HepG2 (cell line): Measurements from ENCODE around the gene MLC1. TPM values are rescaled to one million over a fixed set of nuclear protein-coding genes. Genes with fewer than 3 reads are reported as not detected.

Experiments
- ATAC-seq: fragments of 200-7000 bp; cut with Tn5 transposase; 3 replicates; pipeline ENCODE4 v1.9.1; 2020; ENCODE audit warnings: mild to moderate bottlenecking, moderate library complexity
- BruUV-seq: library from RNA; stranded (reverse); fragments of 400-500 nt; replicated peaks from 2 replicates; lab custom pipeline; 2021; lab: Mats Ljungman, UMichigan
- CTCF ChIA-PET: fragments of 300-600 bp; formaldehyde crosslinking; extraction: SDS; loops from one replicate; lab custom pipeline; 2021; ENCODE audit warnings: low total read pairs, inconsistent platforms, low intra/inter-chr PET ratio; lab: Yijun Ruan, JAX
- POLR2A ChIA-PET: fragments of 350-600 bp; sonication (Branson Sonifier 250); formaldehyde crosslinking; loops from one replicate; lab custom pipeline; 2020; ENCODE audit warnings: antibody characterized with exemption, inconsistent platforms; lab: Yijun Ruan, JAX
- DNase-seq: peaks from one replicate; pipeline ENCODE4 v3.0.0-alpha.2; 2015; ENCODE audit warnings: low spot score
- FAIRE-seq: peaks from 3 replicates; lab custom pipeline; 2011; peaks lifted over from hg19 to GRCh38; lab: Jason Lieb, UNC
- H2AFZ ChIP-seq: one replicate; pipeline ENCODE4 v1.6.1; 2011; ENCODE audit warnings: low read length, inconsistent platforms
- H3K27ac ChIP-seq: fragments of 300-600 bp; 3 replicates; pipeline ENCODE4 v1.8.0; 2011; ENCODE audit warnings: mixed run types, mild to moderate bottlenecking, mixed read lengths, low read length, inconsistent platforms; ENCODE audit not compliant: insufficient read depth; ENCODE audit errors: extremely low read length
- H3K27me3 ChIP-seq, 2 experiments: fragments of 200-600 bp in 1 of 2; 2 replicates in 1 of 2; 3 replicates in 1 of 2; pipeline versions ENCODE4 v1.6.0 to v1.8.0; 2011; ENCODE audit warnings: low read length in 2 of 2, mild to moderate bottlenecking in 2 of 2, moderate library complexity in 2 of 2, inconsistent platforms in 1 of 2; ENCODE audit not compliant: insufficient read depth in 2 of 2, control insufficient read depth in 1 of 2
- H3K36me3 ChIP-seq, 2 experiments: fragments of 200-600 bp in 1 of 2; replicated peaks in 1 of 2; 2 replicates in 1 of 2; 3 replicates in 1 of 2; pipeline versions ENCODE4 v1.5.1 to v1.8.0; 2011; ENCODE audit warnings: low read length in 2 of 2, inconsistent platforms in 1 of 2; ENCODE audit not compliant: insufficient read depth in 2 of 2, control insufficient read depth in 1 of 2
- H3K4me1 ChIP-seq: 2 replicates; pipeline ENCODE4 v1.5.1; 2012; ENCODE audit warnings: low read length, inconsistent platforms; ENCODE audit not compliant: insufficient read depth
- H3K4me2 ChIP-seq: 2 replicates; pipeline ENCODE4 v1.6.0; 2011; ENCODE audit warnings: low read depth, low read length, inconsistent platforms
- H3K4me3 ChIP-seq, 3 experiments: fragments of 200-600 bp in 1 of 3; sonication (generic), shearing (Covaris generic) in 1 of 3; replicated peaks in 1 of 3; 2 replicates each; pipeline ENCODE4 v1.5.1; 2011 to 2016; ENCODE audit warnings: low read length in 3 of 3, inconsistent platforms in 2 of 3, low read depth in 2 of 3, mild to moderate bottlenecking in 2 of 3, control low read depth in 1 of 3, mixed read lengths in 1 of 3; ENCODE audit not compliant: insufficient read depth in 1 of 3
- H3K79me2 ChIP-seq: one replicate; pipeline ENCODE4 v1.6.1; 2011; ENCODE audit warnings: low read length, inconsistent platforms; ENCODE audit not compliant: insufficient read depth
- H3K9ac ChIP-seq: 2 replicates; pipeline ENCODE4 v1.6.0; 2011; ENCODE audit warnings: mild to moderate bottlenecking, low read depth, low read length, inconsistent platforms; ENCODE audit not compliant: insufficient read depth
- H3K9me3 ChIP-seq: 2 replicates; pipeline ENCODE4 v1.5.1; 2012; ENCODE audit warnings: mild to moderate bottlenecking, low read length
- H4K20me1 ChIP-seq: 2 replicates; pipeline ENCODE4 v1.6.0; 2011; ENCODE audit warnings: inconsistent platforms, mild to moderate bottlenecking, low read length, moderate library complexity; ENCODE audit not compliant: insufficient read depth
- HNRNPL ChIP-seq: fragments of 200-400 bp; formaldehyde crosslinking; IDR thresholded peaks from 2 replicates; pipeline ENCODE4 v1.6.1; 2017; ENCODE audit warnings: mild to moderate bottlenecking, low read depth, low read length
- MBD4 ChIP-seq: IDR thresholded peaks from 2 replicates; pipeline ENCODE4 v1.6.1; 2012; ENCODE audit warnings: low read length, inconsistent platforms, borderline replicate concordance
- WGBS: methylation state at CpG from one replicate; pipeline ENCODE4 v1.1.6; 2017; ENCODE audit warnings: low lambda C conversion rate; 5-methylcytosine and 5-hydroxymethylcytosine counted together
- in situ Hi-C: cut with HindIII; loops from 2 replicates; pipeline ENCODE4 v1.10.0; 2017; ENCODE audit warnings: low pct_unique_long_range_greater_than_20kb; ENCODE audit not compliant: extremely low pct_ligation_motif_present
- intact Hi-C: fragments of 100-400 bp; cut with micrococcal nuclease; formaldehyde crosslinking; loops from one replicate; pipeline ENCODE4 v1.10.0; 2022; ENCODE audit not compliant: unreplicated experiment
- polyA plus RNA-seq, 8 experiments: library from polyadenylated mRNA; depleted of rRNA in 3 of 8; stranded (reverse) in 7 of 8; unstranded in 1 of 8; fragments of >200 nt; fragmentation: Illumina TruSeq in 4 of 8; extraction: Trizol in 4 of 8; gene quantifications; 2 replicates each; pipeline versions ENCODE4 v1.2.1 to v1.2.3, GENCODE V29; 2011 to 2016; ENCODE audit warnings: low read depth in 4 of 8, missing spikeins in 1 of 8, mixed read lengths in 1 of 8; ENCODE audit not compliant: insufficient read depth in 1 of 8
- total RNA-seq, 5 experiments: library from RNA; depleted of rRNA; stranded (reverse); fragments of >200 nt; fragmentation: Illumina TruSeq; extraction: Trizol; gene quantifications; 2 replicates each; pipeline ENCODE4 v1.2.3, GENCODE V29; 2016; ENCODE audit warnings: low read depth in 1 of 5
- TF ChIP-seq, protein P1 (sequence below): sonication (generic); formaldehyde crosslinking; IDR thresholded peaks from 2 replicates; pipeline ENCODE4 v1.5.0; 2020; ENCODE audit warnings: missing genetic modification reagents
- TF ChIP-seq, protein P2 (sequence below): sonication (generic); formaldehyde crosslinking; IDR thresholded peaks from 2 replicates; pipeline ENCODE4 v1.5.1; 2020; ENCODE audit warnings: missing genetic modification reagents, mild to moderate bottlenecking, borderline replicate concordance
- TF ChIP-seq, protein P3 (sequence below): sonication (generic); formaldehyde crosslinking; IDR thresholded peaks from 2 replicates; pipeline ENCODE4 v1.5.1; 2020; ENCODE audit warnings: mild to moderate bottlenecking, moderate library complexity, missing genetic modification reagents

The MLC1 gene
- total and polyA plus RNA-seq, 2 of the 13 experiments (the other 11 are each of a cell fraction or from before 2014, with no cell fraction given), result not detected

DNA sequence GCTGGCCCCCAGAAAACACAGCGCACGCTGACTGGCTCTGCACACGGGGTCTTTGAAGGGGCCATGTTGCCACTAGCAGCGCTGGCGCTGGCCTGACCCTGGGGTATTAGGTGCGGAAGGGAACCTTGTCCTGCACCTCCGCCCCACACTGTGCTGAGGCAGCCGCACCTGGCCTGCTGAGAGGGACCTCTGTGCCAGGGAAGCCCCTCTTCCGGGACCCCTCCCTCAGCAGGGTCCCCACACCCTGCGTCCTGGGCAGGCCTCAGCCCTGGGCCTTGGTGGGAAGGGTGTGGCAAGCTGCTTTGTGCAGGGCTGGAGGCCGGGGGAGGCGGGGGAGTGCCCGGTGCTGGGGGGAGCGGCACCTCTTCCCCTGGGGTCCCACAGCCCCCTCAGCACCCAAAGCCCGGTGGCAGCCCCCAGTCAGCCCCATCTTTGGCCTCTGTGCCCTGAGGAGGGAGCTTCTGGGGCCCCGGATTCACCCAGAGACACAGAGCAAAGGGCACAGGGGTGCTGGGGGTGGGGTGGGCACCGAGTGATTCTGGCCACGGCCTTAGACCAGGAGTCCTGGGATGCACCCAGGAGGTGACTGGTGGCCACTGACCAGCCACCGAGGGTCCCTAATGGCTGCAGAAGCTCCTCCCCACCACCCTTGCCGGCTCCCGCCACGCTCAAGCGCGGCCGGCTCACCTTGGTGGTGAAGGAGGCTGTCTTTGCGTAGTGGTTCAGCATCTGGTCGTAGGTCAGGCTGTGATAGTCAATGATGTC, 38.6 kb downstream of the MLC1 start:
- H3K4me3 ChIP-seq, result no peak overlapping the region
- TF ChIP-seq, protein P1, sequence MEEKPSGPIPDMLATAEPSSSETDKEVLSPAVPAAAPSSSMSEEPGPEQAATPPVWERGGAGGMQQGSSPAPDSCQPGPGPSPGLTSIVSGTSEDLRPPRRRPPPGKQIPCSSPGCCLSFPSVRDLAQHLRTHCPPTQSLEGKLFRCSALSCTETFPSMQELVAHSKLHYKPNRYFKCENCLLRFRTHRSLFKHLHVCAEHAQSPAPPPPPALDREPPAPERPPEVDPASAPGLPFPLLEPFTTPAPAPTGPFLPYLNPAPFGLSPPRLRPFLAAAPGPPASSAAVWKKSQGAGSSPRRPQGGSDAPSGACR (CRISPR knock-in tag), result no peak
- TF ChIP-seq, protein P2, sequence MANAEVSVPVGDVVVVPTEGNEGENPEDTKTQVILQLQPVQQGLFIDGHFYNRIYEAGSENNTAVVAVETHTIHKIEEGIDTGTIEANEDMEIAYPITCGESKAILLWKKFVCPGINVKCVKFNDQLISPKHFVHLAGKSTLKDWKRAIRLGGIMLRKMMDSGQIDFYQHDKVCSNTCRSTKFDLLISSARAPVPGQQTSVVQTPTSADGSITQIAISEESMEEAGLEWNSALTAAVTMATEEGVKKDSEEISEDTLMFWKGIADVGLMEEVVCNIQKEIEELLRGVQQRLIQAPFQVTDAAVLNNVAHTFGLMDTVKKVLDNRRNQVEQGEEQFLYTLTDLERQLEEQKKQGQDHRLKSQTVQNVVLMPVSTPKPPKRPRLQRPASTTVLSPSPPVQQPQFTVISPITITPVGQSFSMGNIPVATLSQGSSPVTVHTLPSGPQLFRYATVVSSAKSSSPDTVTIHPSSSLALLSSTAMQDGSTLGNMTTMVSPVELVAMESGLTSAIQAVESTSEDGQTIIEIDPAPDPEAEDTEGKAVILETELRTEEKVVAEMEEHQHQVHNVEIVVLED (CRISPR knock-in tag), result no peak
- no peak for TF ChIP-seq MBD4
- TF ChIP-seq, protein P3, sequence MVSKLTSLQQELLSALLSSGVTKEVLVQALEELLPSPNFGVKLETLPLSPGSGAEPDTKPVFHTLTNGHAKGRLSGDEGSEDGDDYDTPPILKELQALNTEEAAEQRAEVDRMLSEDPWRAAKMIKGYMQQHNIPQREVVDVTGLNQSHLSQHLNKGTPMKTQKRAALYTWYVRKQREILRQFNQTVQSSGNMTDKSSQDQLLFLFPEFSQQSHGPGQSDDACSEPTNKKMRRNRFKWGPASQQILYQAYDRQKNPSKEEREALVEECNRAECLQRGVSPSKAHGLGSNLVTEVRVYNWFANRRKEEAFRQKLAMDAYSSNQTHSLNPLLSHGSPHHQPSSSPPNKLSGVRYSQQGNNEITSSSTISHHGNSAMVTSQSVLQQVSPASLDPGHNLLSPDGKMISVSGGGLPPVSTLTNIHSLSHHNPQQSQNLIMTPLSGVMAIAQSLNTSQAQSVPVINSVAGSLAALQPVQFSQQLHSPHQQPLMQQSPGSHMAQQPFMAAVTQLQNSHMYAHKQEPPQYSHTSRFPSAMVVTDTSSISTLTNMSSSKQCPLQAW (CRISPR knock-in tag), result no peak
- no peak for TF ChIP-seq HNRNPL
- TF ChIP-seq, all 625 proteins: peak for 0
- ATAC-seq (no peak; the same call in 2 of the 3 replicates), DNase-seq (no peak), FAIRE-seq (no peak)
- Histone ChIP-seq H3K27ac (no peak overlapping the region), H3K4me2 (no peak overlapping the region), H3K27me3 (peaks cover 1 to 54% of the 10 kb centered on the region in 2 experiments; a peak in 4 of 5 replicates), H3K79me2 (no peaks in the 10 kb centered on the region), H3K9me3 (no peaks in the 10 kb centered on the region), H2AFZ (no peak overlapping the region), H4K20me1 (no peaks in the 10 kb centered on the region), H3K9ac (no peak overlapping the region), H3K4me1 (no peaks in the 10 kb centered on the region), H3K36me3 (no peaks in the 10 kb centered on the region)
- CTCF ChIA-PET, result no interaction called here
- POLR2A ChIA-PET, result no interaction called here
- 47% methylated on average over 6 of the region's 27 CpGs for WGBS
- in situ Hi-C loops (no loop called here), intact Hi-C loops (no loop called here)
- no TSS peak for BruUV-seq
